ENCODE data around the gene GPR146. TPM values are rescaled to one million over a fixed set of nuclear protein-coding genes. Genes with fewer than 3 reads are reported as not detected.

GPR146 gene
- total RNA-seq, 1 donor from 2014 or later = 1.2 TPM

DNA sequence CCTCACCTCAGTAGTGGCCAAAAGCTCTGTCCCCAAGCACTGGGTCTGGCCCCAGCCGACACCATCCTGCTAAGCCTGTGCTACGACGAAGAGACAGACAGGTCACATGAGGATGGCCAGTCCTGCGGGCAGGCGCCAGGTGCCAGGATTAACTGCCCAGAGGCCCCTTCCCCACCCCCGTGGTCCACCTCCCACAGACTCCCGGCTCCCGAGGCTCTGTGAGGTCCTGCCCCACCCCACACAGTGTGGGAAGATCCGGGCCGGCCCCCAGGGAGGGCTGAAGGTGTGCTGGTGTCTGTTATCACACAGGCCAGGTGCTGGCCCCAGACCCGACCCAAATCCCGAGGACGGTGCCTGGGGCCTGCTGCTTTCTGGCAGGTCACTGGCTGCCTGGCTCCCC, 34.1 kb upstream of the GPR146 start:
- TF ChIP-seq, protein P1, sequence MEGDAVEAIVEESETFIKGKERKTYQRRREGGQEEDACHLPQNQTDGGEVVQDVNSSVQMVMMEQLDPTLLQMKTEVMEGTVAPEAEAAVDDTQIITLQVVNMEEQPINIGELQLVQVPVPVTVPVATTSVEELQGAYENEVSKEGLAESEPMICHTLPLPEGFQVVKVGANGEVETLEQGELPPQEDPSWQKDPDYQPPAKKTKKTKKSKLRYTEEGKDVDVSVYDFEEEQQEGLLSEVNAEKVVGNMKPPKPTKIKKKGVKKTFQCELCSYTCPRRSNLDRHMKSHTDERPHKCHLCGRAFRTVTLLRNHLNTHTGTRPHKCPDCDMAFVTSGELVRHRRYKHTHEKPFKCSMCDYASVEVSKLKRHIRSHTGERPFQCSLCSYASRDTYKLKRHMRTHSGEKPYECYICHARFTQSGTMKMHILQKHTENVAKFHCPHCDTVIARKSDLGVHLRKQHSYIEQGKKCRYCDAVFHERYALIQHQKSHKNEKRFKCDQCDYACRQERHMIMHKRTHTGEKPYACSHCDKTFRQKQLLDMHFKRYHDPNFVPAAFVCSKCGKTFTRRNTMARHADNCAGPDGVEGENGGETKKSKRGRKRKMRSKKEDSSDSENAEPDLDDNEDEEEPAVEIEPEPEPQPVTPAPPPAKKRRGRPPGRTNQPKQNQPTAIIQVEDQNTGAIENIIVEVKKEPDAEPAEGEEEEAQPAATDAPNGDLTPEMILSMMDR (conservative IDR thresholded peaks at IDR 0.05) = no peak
- Mint-ChIP-seq H3K4me3 (no peak overlapping the region), H3K4me1 (ENCODE audit: unreplicated experiment) (peaks cover 15% of the 10 kb centered on the region), H3K27ac (no peak overlapping the region), H3K36me3 (no peaks in the 10 kb centered on the region), H3K9me3 (no peaks in the 10 kb centered on the region), H3K27me3 (no peaks in the 10 kb centered on the region)
- DNase-seq (ENCODE audit: extremely low spot score, unreplicated experiment) = no peak

- no peak overlapping the region for H3K27ac Mint-ChIP-seq
- H3K36me3 Mint-ChIP-seq = no peaks in the 10 kb centered on the region
- DNase-seq (ENCODE audit: extremely low spot score, unreplicated experiment) = no peak
- H3K27me3 Mint-ChIP-seq = no peaks in the 10 kb centered on the region
- TF ChIP-seq, protein P1 (conservative IDR thresholded peaks at IDR 0.05) = no peak
- no peak overlapping the region for H3K4me3 Mint-ChIP-seq
- peaks cover 10% of the 10 kb centered on the region for H3K4me1 Mint-ChIP-seq (ENCODE audit: unreplicated experiment)
- no peaks in the 10 kb centered on the region for H3K9me3 Mint-ChIP-seq
Observed at GRCh38 chr7:1011297-1012003, 32.9 kb upstream of the GPR146 start.

DNA sequence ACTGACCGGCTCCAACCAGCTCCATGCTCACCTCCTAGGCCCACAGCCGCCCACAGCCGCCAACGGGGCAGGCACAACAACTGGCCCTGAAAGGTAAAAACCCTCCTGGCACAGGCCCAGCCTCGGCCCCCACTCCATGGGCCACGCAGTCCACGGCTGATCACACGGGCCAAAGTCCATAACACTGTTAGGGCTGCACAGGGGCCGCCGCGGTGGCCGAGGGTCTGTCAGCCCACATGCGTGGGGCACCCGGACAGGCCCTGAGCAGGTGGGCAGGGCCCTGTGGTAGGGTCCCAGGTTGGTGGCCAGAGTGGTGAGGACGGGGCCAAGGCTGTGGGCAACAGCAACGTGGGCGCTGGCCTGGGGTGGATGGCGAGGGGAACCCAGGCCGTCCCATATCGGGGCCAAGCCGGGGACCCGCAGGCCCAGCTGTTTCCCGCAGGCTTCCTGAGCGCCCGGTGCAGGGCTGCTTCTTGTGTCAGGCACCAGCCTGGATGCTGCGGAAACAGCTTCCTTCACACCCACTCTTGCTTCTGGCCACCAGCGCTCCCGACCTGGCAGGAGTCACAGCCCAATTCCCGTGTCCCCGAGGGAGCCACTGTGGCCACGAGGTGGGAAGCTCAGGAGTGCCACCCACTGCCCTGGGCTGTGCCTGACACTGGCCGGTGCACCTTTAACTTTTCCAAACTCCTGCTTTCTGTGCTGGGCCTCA, 32.2 kb upstream of the GPR146 start:
- Mint-ChIP-seq H3K4me1 (ENCODE audit: unreplicated experiment) (peaks cover 10% of the 10 kb centered on the region), H3K36me3 (no peaks in the 10 kb centered on the region), H3K4me3 (no peak overlapping the region), H3K27me3 (no peaks in the 10 kb centered on the region), H3K27ac (no peak overlapping the region), H3K9me3 (no peaks in the 10 kb centered on the region)
- TF ChIP-seq, protein P1 (conservative IDR thresholded peaks at IDR 0.05) = no peak
- DNase-seq (ENCODE audit: extremely low spot score, unreplicated experiment) = no peak

GRCh38 chr7:1012716-1013095, 31.6 kb upstream of the GPR146 start:
- no peak overlapping the region for H3K4me3 Mint-ChIP-seq

GRCh38 chr7:1013581-1013980, 30.8 kb upstream of the GPR146 start:
- TF ChIP-seq, protein P1 (conservative IDR thresholded peaks at IDR 0.05) = no peak
- Mint-ChIP-seq H3K9me3 (no peaks in the 10 kb centered on the region), H3K4me3 (no peak overlapping the region), H3K36me3 (peaks cover 4% of the 10 kb centered on the region), H3K27ac (peak overlapping the region; percentile 78), H3K27me3 (no peaks in the 10 kb centered on the region), H3K4me1 (ENCODE audit: unreplicated experiment) (peaks cover 10% of the 10 kb centered on the region)
- DNase-seq (ENCODE audit: extremely low spot score, unreplicated experiment) = no peak

More at GRCh38 chr7:1012716-1013095, 31.6 kb upstream of the GPR146 start:
- Mint-ChIP-seq H3K9me3 (no peaks in the 10 kb centered on the region), H3K27me3 (no peaks in the 10 kb centered on the region), H3K36me3 (no peaks in the 10 kb centered on the region), H3K27ac (no peak overlapping the region), H3K4me1 (ENCODE audit: unreplicated experiment) (peaks cover 10% of the 10 kb centered on the region)
- DNase-seq (ENCODE audit: extremely low spot score, unreplicated experiment) = no peak
- TF ChIP-seq, protein P1 (conservative IDR thresholded peaks at IDR 0.05) = no peak
